H9 (cell line): ENCODE results near the gene DECR2. TPM values are rescaled to one million over a fixed set of nuclear protein-coding genes. Genes with fewer than 3 reads are reported as not detected.

Experiments
- DNase-seq: peaks from one replicate; pipeline ENCODE4 v3.0.0-alpha.2; 2017
- H2AFZ ChIP-seq: one replicate; pipeline ENCODE4 v1.6.1; 2013; ENCODE audit warnings: mild to moderate bottlenecking, low read length, control low read depth, moderate library complexity
- H2AK5ac ChIP-seq: 2 replicates; pipeline ENCODE4 v1.6.1; 2013; ENCODE audit warnings: low read length, control low read depth, mixed read lengths; ENCODE audit not compliant: insufficient read length
- H2BK120ac ChIP-seq: one replicate; pipeline ENCODE4 v1.6.1; 2013; ENCODE audit warnings: low read depth, mild to moderate bottlenecking, low read length, control low read depth, inconsistent platforms; ENCODE audit not compliant: poor library complexity, severe bottlenecking
- H2BK12ac ChIP-seq: 2 replicates; pipeline ENCODE4 v1.6.1; 2013; ENCODE audit warnings: low read length, control low read depth, mixed read lengths, low read depth; ENCODE audit not compliant: insufficient read length
- H2BK15ac ChIP-seq: 2 replicates; pipeline ENCODE4 v1.6.1; 2013; ENCODE audit warnings: low read depth, low read length, control low read depth
- H2BK20ac ChIP-seq: one replicate; pipeline ENCODE4 v1.6.1; 2013; ENCODE audit warnings: low read depth, mild to moderate bottlenecking, low read length, control low read depth, inconsistent platforms; ENCODE audit not compliant: poor library complexity, severe bottlenecking
- H2BK5ac ChIP-seq: 2 replicates; pipeline ENCODE4 v1.6.1; 2013; ENCODE audit warnings: low read length, control low read depth, mixed read lengths; ENCODE audit not compliant: insufficient read length
- H3K14ac ChIP-seq: 2 replicates; pipeline ENCODE4 v1.6.1; 2013; ENCODE audit warnings: low read length, control low read depth; ENCODE audit not compliant: insufficient read depth
- H3K18ac ChIP-seq: 2 replicates; pipeline ENCODE4 v1.6.1; 2013; ENCODE audit warnings: low read depth, mild to moderate bottlenecking, mixed read lengths, low read length, control low read depth; ENCODE audit not compliant: insufficient read length
- H3K23ac ChIP-seq: 2 replicates; pipeline ENCODE4 v1.6.1; 2013; ENCODE audit warnings: low read length, control low read depth, mixed read lengths, low read depth; ENCODE audit not compliant: insufficient read length
- H3K23me2 ChIP-seq: 2 replicates; pipeline ENCODE4 v1.6.1; 2013; ENCODE audit warnings: low read depth, mild to moderate bottlenecking, mixed read lengths, low read length, control low read depth; ENCODE audit not compliant: insufficient read length, poor library complexity, severe bottlenecking
- H3K27ac ChIP-seq: 2 replicates; pipeline ENCODE4 v1.5.1; 2013; ENCODE audit warnings: low read length, control low read depth, mixed read lengths, low read depth; ENCODE audit not compliant: insufficient read length
- H3K27me3 ChIP-seq: 2 replicates; pipeline ENCODE4 v1.6.1; 2013; ENCODE audit warnings: low read length, control low read depth, inconsistent platforms; ENCODE audit not compliant: insufficient read depth
- H3K4ac ChIP-seq: 2 replicates; pipeline ENCODE4 v1.6.1; 2013; ENCODE audit warnings: low read depth, mild to moderate bottlenecking, control low read depth, inconsistent platforms, low read length, moderate library complexity
- H3K4me1 ChIP-seq: 2 replicates; pipeline ENCODE4 v1.6.1; 2013; ENCODE audit warnings: low read length, control low read depth, inconsistent platforms; ENCODE audit not compliant: insufficient read depth
- H3K4me2 ChIP-seq: 2 replicates; pipeline ENCODE4 v1.6.1; 2013; ENCODE audit warnings: low read length, control low read depth, mixed read lengths; ENCODE audit not compliant: insufficient read length, insufficient read depth
- H3K56ac ChIP-seq: 2 replicates; pipeline ENCODE4 v1.6.1; 2013; ENCODE audit warnings: low read depth, mild to moderate bottlenecking, mixed read lengths, low read length, control low read depth; ENCODE audit not compliant: insufficient read length
- H3K79me1 ChIP-seq: 2 replicates; pipeline ENCODE4 v1.6.1; 2013; ENCODE audit warnings: low read depth, mild to moderate bottlenecking, moderate library complexity, low read length, control low read depth, inconsistent platforms; ENCODE audit not compliant: insufficient read depth, poor library complexity, severe bottlenecking
- H3K79me2 ChIP-seq: 2 replicates; pipeline ENCODE4 v1.6.1; 2013; ENCODE audit warnings: low read length, control low read depth, inconsistent platforms; ENCODE audit not compliant: insufficient read depth
- H3K9ac ChIP-seq: 2 replicates; pipeline ENCODE4 v1.6.1; 2013; ENCODE audit warnings: low read length, control low read depth, mixed read lengths; ENCODE audit not compliant: insufficient read length; ENCODE audit errors: extremely low read depth
- H3K9me3 ChIP-seq: one replicate; pipeline ENCODE4 v1.6.1; 2013; ENCODE audit warnings: low read depth, low read length, inconsistent platforms; ENCODE audit not compliant: control insufficient read depth
- H3T11ph ChIP-seq: one replicate; pipeline ENCODE4 v1.6.1; 2013; ENCODE audit warnings: mild to moderate bottlenecking, low read length, control low read depth, inconsistent platforms
- H4K20me1 ChIP-seq: one replicate; pipeline ENCODE4 v1.6.1; 2013; ENCODE audit not compliant: control insufficient read depth, insufficient read length, insufficient read depth
- H4K5ac ChIP-seq: 2 replicates; pipeline ENCODE4 v1.6.1; 2013; ENCODE audit warnings: low read depth, mild to moderate bottlenecking, mixed read lengths, low read length, control low read depth; ENCODE audit not compliant: insufficient read length
- H4K8ac ChIP-seq: replicated peaks from 2 replicates; pipeline ENCODE4 v1.6.1; 2013; ENCODE audit warnings: low read length, control low read depth, mixed read lengths, low read depth; ENCODE audit not compliant: insufficient read length
- H4K91ac ChIP-seq: 2 replicates; pipeline ENCODE4 v1.6.1; 2013; ENCODE audit warnings: low read depth, mild to moderate bottlenecking, moderate library complexity, mixed read lengths, low read length, control low read depth; ENCODE audit not compliant: insufficient read length
- H3K27ac Mint-ChIP-seq, 3 experiments: 2 replicates in 2 of 3; 3 replicates in 1 of 3; pipeline ENCODE4 v1.8.0; 2020 to 2021; ENCODE audit warnings: mixed read lengths in 3 of 3, mild to moderate bottlenecking in 1 of 3, moderate library complexity in 1 of 3
- H3K27me3 Mint-ChIP-seq: 2 replicates; pipeline ENCODE4 v1.8.0; 2021; ENCODE audit warnings: low read depth, mild to moderate bottlenecking, moderate library complexity, mixed read lengths
- H3K36me3 Mint-ChIP-seq, 3 experiments: 2 replicates in 2 of 3; 3 replicates in 1 of 3; pipeline ENCODE4 v1.8.0; 2020 to 2021; ENCODE audit warnings: low read depth in 3 of 3, mixed read lengths in 3 of 3; ENCODE audit not compliant: insufficient read depth in 1 of 3
- H3K4me1 Mint-ChIP-seq, 2 experiments: 2 replicates each; pipeline ENCODE4 v1.8.0; 2020; ENCODE audit warnings: mixed read lengths in 2 of 2
- H3K4me3 Mint-ChIP-seq, 2 experiments: 2 replicates in 1 of 2; 3 replicates in 1 of 2; pipeline ENCODE4 v1.8.0; 2020 to 2021; ENCODE audit warnings: mild to moderate bottlenecking in 2 of 2, mixed read lengths in 2 of 2, moderate library complexity in 1 of 2
- H3K9me3 Mint-ChIP-seq, 2 experiments: 2 replicates in 1 of 2; 3 replicates in 1 of 2; pipeline ENCODE4 v1.8.0; 2020; ENCODE audit warnings: mild to moderate bottlenecking in 2 of 2, mixed read lengths in 2 of 2, moderate library complexity in 1 of 2
- WGBS: extraction: QIAGEN DNeasy Blood & Tissue Kit; methylation state at CpG from one replicate; pipeline ENCODE4 v1.1.7; 2013; ENCODE audit warnings: missing lambda C conversion rate, low lambda C conversion rate, mixed read lengths; ENCODE audit not compliant: insufficient read length; ENCODE audit errors: extremely low coverage; 5-methylcytosine and 5-hydroxymethylcytosine counted together
- total RNA-seq: library from RNA; stranded (reverse); gene quantifications from 2 replicates; pipeline ENCODE4 v1.2.1, GENCODE V29; 2021
- TF ChIP-seq, protein P1 (sequence below): fragments of 200-600 bp; sonication (generic); conservative IDR thresholded peaks from 3 replicates; pipeline ENCODE4 v1.8.0; 2021; ENCODE audit warnings: antibody characterized with exemption, mild to moderate bottlenecking

Gene DECR2
- total RNA-seq, 1 experiment from 2014 or later = 39.3 TPM

- Histone ChIP-seq H3K4me2 (no peak overlapping the region), H3K9ac (no peak overlapping the region), H4K91ac (no peak overlapping the region), H3T11ph (no peak overlapping the region), H3K4ac (no peak overlapping the region), H2BK20ac (no peak overlapping the region), H3K56ac (no peak overlapping the region), H2AFZ (no peak overlapping the region), H2BK15ac (no peak overlapping the region), H3K4me1 (no peaks in the 10 kb centered on the region), H3K23me2 (no peaks in the 10 kb centered on the region), H3K9me3 (no peaks in the 10 kb centered on the region), H3K18ac (no peak overlapping the region), H2AK5ac (no peak overlapping the region), H4K8ac (no peak overlapping the region), H2BK120ac (no peak overlapping the region), H3K27me3 (no peaks in the 10 kb centered on the region), H4K5ac (no peak overlapping the region), H3K14ac (no peak overlapping the region), H4K20me1 (no peaks in the 10 kb centered on the region), H3K23ac (no peak overlapping the region), H3K27ac (no peak overlapping the region), H3K79me1 (no peaks in the 10 kb centered on the region), H2BK12ac (no peak overlapping the region), H3K79me2 (no peaks in the 10 kb centered on the region), H2BK5ac (no peak overlapping the region)
- peaks cover 0 to 5% (median 0%) of the 10 kb centered on the region in 3 experiments; a peak in 2 of 7 replicates for H3K36me3 Mint-ChIP-seq
- H3K4me3 Mint-ChIP-seq = no peak overlapping the region; a peak in 1 of 5 replicates
- H3K27ac Mint-ChIP-seq = no peak overlapping the region
- DNase-seq = no peak
- H3K4me1 Mint-ChIP-seq = peaks cover 4 to 12% of the 10 kb centered on the region in 2 experiments; a peak in 3 of 4 replicates
- TF ChIP-seq, protein P1, sequence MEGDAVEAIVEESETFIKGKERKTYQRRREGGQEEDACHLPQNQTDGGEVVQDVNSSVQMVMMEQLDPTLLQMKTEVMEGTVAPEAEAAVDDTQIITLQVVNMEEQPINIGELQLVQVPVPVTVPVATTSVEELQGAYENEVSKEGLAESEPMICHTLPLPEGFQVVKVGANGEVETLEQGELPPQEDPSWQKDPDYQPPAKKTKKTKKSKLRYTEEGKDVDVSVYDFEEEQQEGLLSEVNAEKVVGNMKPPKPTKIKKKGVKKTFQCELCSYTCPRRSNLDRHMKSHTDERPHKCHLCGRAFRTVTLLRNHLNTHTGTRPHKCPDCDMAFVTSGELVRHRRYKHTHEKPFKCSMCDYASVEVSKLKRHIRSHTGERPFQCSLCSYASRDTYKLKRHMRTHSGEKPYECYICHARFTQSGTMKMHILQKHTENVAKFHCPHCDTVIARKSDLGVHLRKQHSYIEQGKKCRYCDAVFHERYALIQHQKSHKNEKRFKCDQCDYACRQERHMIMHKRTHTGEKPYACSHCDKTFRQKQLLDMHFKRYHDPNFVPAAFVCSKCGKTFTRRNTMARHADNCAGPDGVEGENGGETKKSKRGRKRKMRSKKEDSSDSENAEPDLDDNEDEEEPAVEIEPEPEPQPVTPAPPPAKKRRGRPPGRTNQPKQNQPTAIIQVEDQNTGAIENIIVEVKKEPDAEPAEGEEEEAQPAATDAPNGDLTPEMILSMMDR = no peak
- peaks cover 9% of the 10 kb centered on the region for H3K27me3 Mint-ChIP-seq
- no peaks in the 10 kb centered on the region for H3K9me3 Mint-ChIP-seq
- WGBS = no CpG with 5 or more reads among the region's 30 CpGs
Measured at GRCh38 chr16:361341-361871, 40.3 kb upstream of the DECR2 start.
